Measurements from ENCODE around the gene NINL.

NINL gene

GRCh38 chr20:25467441-25467840 is 117.9 kb downstream of the NINL start:
- TF ChIP-seq CTCF (IDR thresholded peaks at IDR 0.05; ENCODE audit: low read depth, low read length), result no peak
- no peak for DNase-seq (ENCODE audit: extremely low read depth, low read depth)

GRCh38 chr20:25466846-25467245 is 118.5 kb downstream of the NINL start:
- no peak for DNase-seq (ENCODE audit: extremely low read depth, low read depth)
- TF ChIP-seq CTCF (IDR thresholded peaks at IDR 0.05; ENCODE audit: low read depth, low read length), result no peak

- TF ChIP-seq CTCF (IDR thresholded peaks at IDR 0.05; ENCODE audit: low read depth, low read length), result no peak
- no peak for DNase-seq (ENCODE audit: extremely low read depth, low read depth)
These were observed 119.8 kb downstream of the NINL start for GRCh38 chr20:25465243-25466135.

- DNase-seq (ENCODE audit: extremely low read depth, low read depth), result no peak
- no peak for TF ChIP-seq CTCF (IDR thresholded peaks at IDR 0.05; ENCODE audit: low read depth, low read length)
These were observed 120.7 kb downstream of the NINL start for GRCh38 chr20:25464501-25465242.

GRCh38 chr20:25461786-25462545 is 123.4 kb downstream of the NINL start:
- no peak for TF ChIP-seq CTCF (IDR thresholded peaks at IDR 0.05; ENCODE audit: low read depth, low read length)
- no peak for DNase-seq (ENCODE audit: extremely low read depth, low read depth)

GRCh38 chr20:25461281-25461650 is 124.1 kb downstream of the NINL start:
- DNase-seq (ENCODE audit: extremely low read depth, low read depth), result no peak
- TF ChIP-seq CTCF (IDR thresholded peaks at IDR 0.05; ENCODE audit: low read depth, low read length), result no peak
